ENCODE data around the gene CTU2.
A peak's percentile ranks its signal among the peaks of the same experiment; 100 is the strongest.

Gene CTU2

GRCh38 chr16:88681709-88682451 is 24.4 kb upstream of the CTU2 start:
- no peak for DNase-seq (ENCODE audit: low read depth in 2 of 2)

GRCh38 chr16:88684569-88685155 is 21.6 kb upstream of the CTU2 start:
- no peak for DNase-seq (ENCODE audit: low read depth in 2 of 2)

- DNase-seq (ENCODE audit: low read depth in 2 of 2): peak; percentile 14 to 17
These were observed 20.9 kb upstream of the CTU2 start for GRCh38 chr16:88685156-88686061.

GRCh38 chr16:88686062-88686438 is 20.3 kb upstream of the CTU2 start:
- no peak for DNase-seq (ENCODE audit: low read depth in 2 of 2)

- no peak for DNase-seq (ENCODE audit: low read depth in 2 of 2)
These were observed 19.7 kb upstream of the CTU2 start, which contains the start of gene SNAI3 for GRCh38 chr16:88686439-88687253. Gene SNAI3 (minus strand): TSS chr16:88686507. CDS start chr16:88686406, 101 bp downstream.

- DNase-seq (ENCODE audit: low read depth in 2 of 2): no peak
These were observed 19.1 kb upstream of the CTU2 start for GRCh38 chr16:88687254-88687576.

GRCh38 chr16:88687676-88688012 is 18.7 kb upstream of the CTU2 start:
- no peak for DNase-seq (ENCODE audit: low read depth in 2 of 2)

GRCh38 chr16:88688013-88688778 is 18.1 kb upstream of the CTU2 start:
- DNase-seq (ENCODE audit: low read depth in 2 of 2): no peak

GRCh38 chr16:88690341-88691128 is 15.8 kb upstream of the CTU2 start:
- no peak for DNase-seq (ENCODE audit: low read depth in 2 of 2)

- no peak for DNase-seq (ENCODE audit: low read depth in 2 of 2)
These were observed 15.0 kb upstream of the CTU2 start for GRCh38 chr16:88691129-88691813.

GRCh38 chr16:88691924-88692560 is 14.3 kb upstream of the CTU2 start:
- no peak for DNase-seq (ENCODE audit: low read depth in 2 of 2)

- no peak for DNase-seq (ENCODE audit: low read depth in 2 of 2)
These were observed 13.4 kb upstream of the CTU2 start for GRCh38 chr16:88692861-88693260.

GRCh38 chr16:88693420-88694177 is 12.7 kb upstream of the CTU2 start:
- no peak for DNase-seq (ENCODE audit: low read depth in 2 of 2)

GRCh38 chr16:88694221-88695087 is 11.8 kb upstream of the CTU2 start:
- DNase-seq (ENCODE audit: low read depth in 2 of 2): no peak

GRCh38 chr16:88695218-88695617 is 11.1 kb upstream of the CTU2 start:
- DNase-seq (ENCODE audit: low read depth in 2 of 2): no peak

- DNase-seq (ENCODE audit: low read depth in 2 of 2): no peak
These were observed 10.6 kb upstream of the CTU2 start for GRCh38 chr16:88695753-88696152.

- DNase-seq (ENCODE audit: low read depth in 2 of 2): no peak
These were observed 9.9 kb upstream of the CTU2 start for GRCh38 chr16:88696441-88696840.

Measured in fibroblast of skin of left quadriceps (primary cell).